Activated CD8-positive, alpha-beta T cell treated with anti-CD3 and anti-CD28 coated beads for 36 hours (primary cell): Measurements from ENCODE around the gene PDSS2. TPM values are rescaled to one million over a fixed set of nuclear protein-coding genes. Genes with fewer than 3 reads are reported as not detected.

Experiments
- ATAC-seq: fragments of 200-7000 bp; cut with Tn5 transposase; one replicate; pipeline ENCODE4 v1.10.0; 2021; ENCODE audit warnings: mild to moderate bottlenecking, moderate library complexity
- CTCF ChIA-PET: fragments of 350-600 bp; sonication (Branson Sonifier 250); formaldehyde crosslinking; loops from one replicate; lab custom pipeline; 2021; ENCODE audit warnings: antibody characterized with exemption; lab: Charles Lee
- POLR2A ChIA-PET: fragments of 350-600 bp; sonication (Branson Sonifier 250); formaldehyde crosslinking; loops from one replicate; lab custom pipeline; 2021; ENCODE audit warnings: antibody characterized with exemption; lab: Charles Lee
- DNase-seq: peaks from one replicate; pipeline ENCODE4 v3.0.0-alpha.2; 2020
- H3K27ac Mint-ChIP-seq: one replicate; pipeline ENCODE4 v1.8.0; 2021; ENCODE audit warnings: mild to moderate bottlenecking, mixed read lengths
- H3K27me3 Mint-ChIP-seq: one replicate; pipeline ENCODE4 v1.8.0; 2021; ENCODE audit warnings: mixed read lengths
- H3K36me3 Mint-ChIP-seq: one replicate; pipeline ENCODE4 v1.8.0; 2021; ENCODE audit warnings: low read depth, mixed read lengths
- H3K4me1 Mint-ChIP-seq: one replicate; pipeline ENCODE4 v1.8.0; 2021; ENCODE audit warnings: low read depth, mixed read lengths
- H3K4me3 Mint-ChIP-seq: one replicate; pipeline ENCODE4 v1.8.0; 2021; ENCODE audit warnings: mild to moderate bottlenecking, moderate library complexity, mixed read lengths
- H3K9me3 Mint-ChIP-seq: one replicate; pipeline ENCODE4 v1.8.0; 2021; ENCODE audit warnings: mixed read lengths
- intact Hi-C: fragments of 100-400 bp; cut with micrococcal nuclease; formaldehyde crosslinking; loops from one replicate; pipeline ENCODE4 v1.10.0; 2022
- total RNA-seq, 2 experiments: library from RNA; stranded (reverse); gene quantifications; one replicate each; pipeline ENCODE4 v1.2.3, GENCODE V29; 2021
- TF ChIP-seq, protein P1 (sequence below): fragments of 200-600 bp; IDR thresholded peaks from one replicate; pipeline ENCODE4 v1.8.0; 2022; ENCODE audit warnings: antibody characterized with exemption, mild to moderate bottlenecking

Gene PDSS2
- total RNA-seq, 2 experiments from 2014 or later = 13.2 to 14.8 TPM

DNA sequence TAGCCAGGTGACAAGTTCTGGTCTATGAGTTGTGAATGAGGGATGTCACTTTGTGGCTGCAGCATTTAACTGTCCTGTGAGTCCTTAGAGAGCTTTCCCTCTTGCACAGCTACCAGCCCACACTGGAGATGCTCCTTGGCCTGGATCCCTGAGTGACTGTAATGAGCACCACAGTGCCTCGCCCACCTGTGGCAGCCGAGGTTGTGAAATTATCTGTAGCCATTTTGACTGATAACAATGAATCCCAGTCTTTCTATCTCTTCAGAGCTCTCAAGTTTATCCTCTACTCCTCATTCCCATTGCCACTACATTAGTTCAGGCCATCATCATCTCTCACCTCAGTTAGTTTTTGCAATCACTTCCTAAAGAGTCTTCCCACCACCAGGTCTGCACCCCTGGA lies 302.7 kb downstream of the PDSS2 start:
- ATAC-seq (no peak), DNase-seq (no peak)
- Mint-ChIP-seq H3K4me3 (no peak overlapping the region), H3K27me3 (no peaks in the 10 kb centered on the region), H3K27ac (no peak overlapping the region), H3K9me3 (no peaks in the 10 kb centered on the region), H3K36me3 (no peaks in the 10 kb centered on the region), H3K4me1 (no peaks in the 10 kb centered on the region)
- ChIA-PET POLR2A (no interaction called here), CTCF (no interaction called here)
- TF ChIP-seq, protein P1, sequence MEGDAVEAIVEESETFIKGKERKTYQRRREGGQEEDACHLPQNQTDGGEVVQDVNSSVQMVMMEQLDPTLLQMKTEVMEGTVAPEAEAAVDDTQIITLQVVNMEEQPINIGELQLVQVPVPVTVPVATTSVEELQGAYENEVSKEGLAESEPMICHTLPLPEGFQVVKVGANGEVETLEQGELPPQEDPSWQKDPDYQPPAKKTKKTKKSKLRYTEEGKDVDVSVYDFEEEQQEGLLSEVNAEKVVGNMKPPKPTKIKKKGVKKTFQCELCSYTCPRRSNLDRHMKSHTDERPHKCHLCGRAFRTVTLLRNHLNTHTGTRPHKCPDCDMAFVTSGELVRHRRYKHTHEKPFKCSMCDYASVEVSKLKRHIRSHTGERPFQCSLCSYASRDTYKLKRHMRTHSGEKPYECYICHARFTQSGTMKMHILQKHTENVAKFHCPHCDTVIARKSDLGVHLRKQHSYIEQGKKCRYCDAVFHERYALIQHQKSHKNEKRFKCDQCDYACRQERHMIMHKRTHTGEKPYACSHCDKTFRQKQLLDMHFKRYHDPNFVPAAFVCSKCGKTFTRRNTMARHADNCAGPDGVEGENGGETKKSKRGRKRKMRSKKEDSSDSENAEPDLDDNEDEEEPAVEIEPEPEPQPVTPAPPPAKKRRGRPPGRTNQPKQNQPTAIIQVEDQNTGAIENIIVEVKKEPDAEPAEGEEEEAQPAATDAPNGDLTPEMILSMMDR = no peak
- intact Hi-C loops = no loop called here

DNA sequence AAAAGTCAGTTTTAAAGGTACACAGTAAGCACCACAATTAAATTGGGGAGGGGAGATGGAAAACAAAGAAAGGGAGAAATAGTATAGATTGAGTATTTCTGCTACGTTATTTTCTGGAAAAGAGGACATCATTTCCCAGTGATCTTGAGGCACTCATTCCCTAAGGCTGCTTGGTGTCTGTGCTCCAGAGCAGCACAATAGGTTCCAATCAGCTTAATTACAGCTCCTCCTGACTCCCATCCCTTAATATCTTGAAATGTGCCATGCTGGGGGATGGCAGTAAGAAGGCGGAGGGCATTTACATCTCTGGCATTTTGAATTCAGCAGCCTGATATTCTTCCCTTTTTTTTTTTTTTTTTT lies 304.6 kb downstream of the PDSS2 start:
- ChIA-PET POLR2A (no interaction called here), CTCF (no interaction called here)
- Mint-ChIP-seq H3K9me3 (no peaks in the 10 kb centered on the region), H3K4me1 (no peaks in the 10 kb centered on the region), H3K4me3 (no peak overlapping the region), H3K36me3 (no peaks in the 10 kb centered on the region), H3K27ac (no peak overlapping the region), H3K27me3 (no peaks in the 10 kb centered on the region)
- no peak for DNase-seq
- intact Hi-C loops = no loop called here
- TF ChIP-seq, protein P1 = no peak
- ATAC-seq = no peak

DNA sequence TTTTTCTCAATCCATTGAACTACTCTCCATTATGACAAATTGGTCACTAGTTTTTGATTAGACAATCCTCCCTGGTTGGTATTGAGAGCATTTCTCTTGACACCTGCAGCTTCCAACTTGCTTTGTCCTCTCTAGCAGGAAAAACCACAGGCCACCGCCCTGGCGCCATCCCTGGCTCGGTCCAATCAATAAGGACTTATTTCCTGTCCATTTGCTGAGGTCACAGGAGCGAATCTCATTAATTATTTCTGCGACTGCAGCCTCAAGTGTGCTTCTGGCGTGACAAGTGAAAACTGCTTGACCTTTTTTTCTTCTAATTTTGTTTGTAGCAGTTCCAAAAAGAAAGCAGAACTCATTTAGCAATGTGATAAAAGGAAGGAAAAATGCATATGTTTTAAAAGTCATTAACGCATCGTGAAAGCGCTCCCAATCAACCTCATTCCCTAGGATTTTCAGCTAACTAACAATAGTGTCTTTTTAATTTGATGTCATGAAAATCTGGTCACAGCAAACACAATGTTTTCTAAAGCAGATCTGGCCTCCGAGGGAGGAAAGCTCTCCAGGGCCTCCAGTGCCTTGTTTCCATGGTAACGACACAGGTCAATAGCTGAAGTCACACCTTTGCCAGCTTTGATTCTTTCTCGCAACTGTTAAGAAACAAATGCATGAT lies 305.1 kb downstream of the PDSS2 start:
- TF ChIP-seq, protein P1 = no peak
- POLR2A ChIA-PET = no interaction called here
- H3K4me1 Mint-ChIP-seq = no peaks in the 10 kb centered on the region
- DNase-seq (no peak), ATAC-seq (no peak)
- H3K27ac Mint-ChIP-seq = no peak overlapping the region
- no peaks in the 10 kb centered on the region for H3K9me3 Mint-ChIP-seq
- no peaks in the 10 kb centered on the region for H3K27me3 Mint-ChIP-seq
- H3K4me3 Mint-ChIP-seq = no peak overlapping the region
- intact Hi-C loops = no loop called here
- H3K36me3 Mint-ChIP-seq = no peaks in the 10 kb centered on the region
- CTCF ChIA-PET = no interaction called here

DNA sequence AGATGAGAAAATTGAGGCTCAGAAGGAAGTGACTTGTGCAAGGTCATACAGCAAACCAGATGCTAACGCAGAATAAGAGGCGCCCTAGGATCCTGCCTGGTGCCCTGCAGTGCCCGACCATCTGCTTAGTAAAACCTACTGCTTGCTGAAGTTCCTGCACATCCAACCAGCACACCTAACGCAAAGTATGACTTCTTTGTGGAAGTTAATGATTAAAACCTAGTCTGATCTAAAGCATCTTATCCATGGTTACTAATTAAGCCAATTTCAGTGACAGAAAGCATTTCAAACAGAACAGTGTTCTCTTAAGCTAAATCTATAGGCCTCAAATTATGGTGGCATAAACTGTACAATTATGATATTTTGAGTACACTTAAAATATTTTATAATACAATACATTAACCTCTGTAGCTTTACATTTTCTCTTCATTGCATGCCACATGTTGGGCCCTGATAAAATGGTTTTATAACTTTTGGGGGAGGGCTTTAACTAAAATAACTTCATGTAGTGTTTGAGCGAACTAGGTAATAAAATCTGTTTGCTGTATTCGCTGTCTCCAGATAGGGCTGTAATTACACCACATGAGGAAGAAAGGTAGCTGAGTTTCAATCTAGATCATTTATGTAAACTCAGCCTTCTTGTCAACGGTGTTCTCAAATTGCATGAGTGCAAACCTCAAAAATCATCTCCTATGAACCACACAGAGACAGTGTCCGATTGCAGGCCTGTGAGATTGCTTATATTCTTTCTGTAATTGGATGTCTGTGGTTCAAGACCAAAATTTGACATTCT lies 306.5 kb downstream of the PDSS2 start:
- intact Hi-C loops = no loop called here
- TF ChIP-seq, protein P1 = no peak
- H3K4me3 Mint-ChIP-seq = no peak overlapping the region
- H3K27me3 Mint-ChIP-seq = no peaks in the 10 kb centered on the region
- ChIA-PET POLR2A (interaction anchor here (0.8 kb wide), 1 partner anchor 56 kb away, joined by 3 read pairs; no protein-coding TSS in a partner anchor), CTCF (no interaction called here)
- H3K27ac Mint-ChIP-seq = no peak overlapping the region
- DNase-seq = no peak
- H3K9me3 Mint-ChIP-seq = no peaks in the 10 kb centered on the region
- ATAC-seq = no peak
- no peaks in the 10 kb centered on the region for H3K36me3 Mint-ChIP-seq
- no peaks in the 10 kb centered on the region for H3K4me1 Mint-ChIP-seq

DNA sequence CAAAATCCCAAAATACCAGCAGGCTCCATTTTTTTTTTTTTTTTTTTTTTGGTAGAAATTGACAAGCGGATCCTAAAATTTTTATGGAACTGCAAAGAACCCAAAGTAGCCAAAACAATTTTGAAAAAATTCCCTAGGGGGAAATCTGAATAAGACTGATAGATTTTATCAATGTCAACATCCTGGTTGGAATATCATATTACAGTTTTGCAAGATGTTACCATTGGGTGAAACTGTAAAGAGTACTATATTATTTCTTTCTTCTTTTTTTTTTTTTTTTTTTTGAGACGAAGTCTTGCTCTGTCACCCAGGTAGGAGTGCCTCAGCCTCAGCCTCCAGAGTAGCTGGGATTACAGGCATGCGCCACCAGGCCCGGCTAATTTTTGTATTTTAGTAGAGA lies 314.7 kb downstream of the PDSS2 start:
- DNase-seq (no peak), ATAC-seq (no peak)
- no peaks in the 10 kb centered on the region for H3K27me3 Mint-ChIP-seq
- ChIA-PET CTCF (no interaction called here), POLR2A (no interaction called here)
- no peaks in the 10 kb centered on the region for H3K36me3 Mint-ChIP-seq
- TF ChIP-seq, protein P1 = no peak
- no peak overlapping the region for H3K4me3 Mint-ChIP-seq
- intact Hi-C loops = no loop called here
- no peak overlapping the region for H3K27ac Mint-ChIP-seq
- no peaks in the 10 kb centered on the region for H3K9me3 Mint-ChIP-seq
- no peaks in the 10 kb centered on the region for H3K4me1 Mint-ChIP-seq
